ENCODE measurements around the gene PCDHGA2. TPM values are rescaled to one million over a fixed set of nuclear protein-coding genes. Genes with fewer than 3 reads are reported as not detected.

PCDHGA2 gene
- total RNA-seq, 2 experiments from 2014 or later, result not detected

- DNase-seq (peak; percentile 58), ATAC-seq (no peak)
- Mint-ChIP-seq H3K9me3 (ENCODE audit: insufficient read depth) (peaks cover 10% of the 10 kb centered on the region), H3K27ac (no peak within 1 kb of the TSS), H3K4me1 (ENCODE audit: low read depth) (no peaks in the 10 kb centered on the region), H3K27me3 (ENCODE audit: low read depth) (peaks cover 17% of the 10 kb centered on the region), H3K36me3 (ENCODE audit: low read depth) (peaks cover 4% of the 10 kb centered on the region), H3K4me3 (peak within 1 kb of the TSS; percentile 22)
- ChIA-PET POLR2A (no interaction called here), CTCF (interaction anchor here (0.8 to 2.8 kb wide), 10 partner anchors 10 to 217 kb away, joined by 3 to 8 read pairs (median 6); partner anchors contain the start of genes PCDHB14, PCDHGA11, PCDHGB2 and PCDHGB3)
Observed at GRCh38 chr5:141349917-141350619, 11.5 kb downstream of the PCDHGA2 start, which contains the start of gene PCDHGB1. TSS of gene PCDHGB1 (plus strand) at chr5:141350099. CDS start at chr5:141350261, 162 bp downstream.

- no peak for DNase-seq
- no peaks in the 10 kb centered on the region for H3K4me1 Mint-ChIP-seq (ENCODE audit: low read depth)
- no peak overlapping the region for H3K4me3 Mint-ChIP-seq
- H3K36me3 Mint-ChIP-seq (ENCODE audit: low read depth), result no peaks in the 10 kb centered on the region
- ChIA-PET POLR2A (no interaction called here), CTCF (interaction anchor here (2.7 kb wide), 1 partner anchor 8 kb away, joined by 8 read pairs; the partner anchor contains the start of gene PCDHGB2)
- H3K9me3 Mint-ChIP-seq (ENCODE audit: insufficient read depth), result peaks cover 5% of the 10 kb centered on the region
- ATAC-seq, result no peak
- peaks cover 24% of the 10 kb centered on the region for H3K27me3 Mint-ChIP-seq (ENCODE audit: low read depth)
- H3K27ac Mint-ChIP-seq, result no peak overlapping the region
Observed at GRCh38 chr5:141351591-141351990, 13.0 kb downstream of the PCDHGA2 start.

GRCh38 chr5:141354900-141355469, 16.4 kb downstream of the PCDHGA2 start, which contains the start of gene PCDHGA4:
TSS of gene PCDHGA4 (plus strand) at chr5:141355021. CDS start at chr5:141355108, 87 bp downstream.
- ChIA-PET POLR2A (no interaction called here), CTCF (interaction anchor here (1.0 to 2.0 kb wide), 7 partner anchors 22 to 523 kb away, joined by 3 to 11 read pairs (median 4); partner anchors contain the start of genes PCDHGA10 and TAF7)
- H3K4me1 Mint-ChIP-seq (ENCODE audit: low read depth), result peaks cover 2% of the 10 kb centered on the region
- no peak within 1 kb of the TSS for H3K4me3 Mint-ChIP-seq
- no peak within 1 kb of the TSS for H3K27ac Mint-ChIP-seq
- no peak for ATAC-seq
- H3K27me3 Mint-ChIP-seq (ENCODE audit: low read depth), result peaks cover 31% of the 10 kb centered on the region
- H3K9me3 Mint-ChIP-seq (ENCODE audit: insufficient read depth), result peaks cover 6% of the 10 kb centered on the region
- H3K36me3 Mint-ChIP-seq (ENCODE audit: low read depth), result no peaks in the 10 kb centered on the region
- no peak for DNase-seq

- ATAC-seq (no peak), DNase-seq (no peak)
- H3K27ac Mint-ChIP-seq, result no peak overlapping the region
- ChIA-PET CTCF (interaction anchor here (1.1 to 2.0 kb wide), 6 partner anchors 22 to 208 kb away, joined by 4 to 11 read pairs (median 4); partner anchors contain the start of genes PCDHGA10 and TAF7), POLR2A (no interaction called here)
- H3K27me3 Mint-ChIP-seq (ENCODE audit: low read depth), result peaks cover 28% of the 10 kb centered on the region
- peaks cover 2% of the 10 kb centered on the region for H3K4me1 Mint-ChIP-seq (ENCODE audit: low read depth)
- H3K4me3 Mint-ChIP-seq, result no peak overlapping the region
- peaks cover 12% of the 10 kb centered on the region for H3K9me3 Mint-ChIP-seq (ENCODE audit: insufficient read depth)
- peaks cover 5% of the 10 kb centered on the region for H3K36me3 Mint-ChIP-seq (ENCODE audit: low read depth)
Observed at GRCh38 chr5:141355641-141356040, 17.1 kb downstream of the PCDHGA2 start.

GRCh38 chr5:141356133-141356532, 17.6 kb downstream of the PCDHGA2 start:
- POLR2A ChIA-PET, result no interaction called here
- peaks cover 2% of the 10 kb centered on the region for H3K4me1 Mint-ChIP-seq (ENCODE audit: low read depth)
- no peak for ATAC-seq
- H3K4me3 Mint-ChIP-seq, result no peak overlapping the region
- H3K27ac Mint-ChIP-seq, result no peak overlapping the region
- DNase-seq, result no peak
- peaks cover 31% of the 10 kb centered on the region for H3K27me3 Mint-ChIP-seq (ENCODE audit: low read depth)
- CTCF ChIA-PET, result interaction anchor here (1.1 to 2.0 kb wide), 4 partner anchors 23 to 208 kb away, joined by 4 to 11 read pairs (median 6); partner anchors contain the start of gene TAF7
- peaks cover 10% of the 10 kb centered on the region for H3K36me3 Mint-ChIP-seq (ENCODE audit: low read depth)
- H3K9me3 Mint-ChIP-seq (ENCODE audit: insufficient read depth), result peaks cover 17% of the 10 kb centered on the region

GRCh38 chr5:141356950-141357349, 18.4 kb downstream of the PCDHGA2 start:
- CTCF ChIA-PET, result no interaction called here
- Mint-ChIP-seq H3K9me3 (ENCODE audit: insufficient read depth) (peaks cover 22% of the 10 kb centered on the region), H3K27ac (no peak overlapping the region), H3K36me3 (ENCODE audit: low read depth) (peaks cover 13% of the 10 kb centered on the region), H3K4me1 (ENCODE audit: low read depth) (peaks cover 2% of the 10 kb centered on the region), H3K4me3 (no peak overlapping the region), H3K27me3 (ENCODE audit: low read depth) (peaks cover 30% of the 10 kb centered on the region)
- DNase-seq (no peak), ATAC-seq (no peak)
- POLR2A ChIA-PET, result no interaction called here

GRCh38 chr5:141359790-141360426, 21.3 kb downstream of the PCDHGA2 start, which contains the start of gene PCDHGB2:
TSS of gene PCDHGB2 (plus strand) at chr5:141359994. CDS start at chr5:141360136, 142 bp downstream.
- H3K9me3 Mint-ChIP-seq (ENCODE audit: insufficient read depth), result peaks cover 38% of the 10 kb centered on the region
- H3K27ac Mint-ChIP-seq, result no peak within 1 kb of the TSS
- H3K36me3 Mint-ChIP-seq (ENCODE audit: low read depth), result peaks cover 29% of the 10 kb centered on the region
- ATAC-seq, result peak; percentile 55
- H3K4me3 Mint-ChIP-seq, result peak within 1 kb of the TSS; percentile 54
- POLR2A ChIA-PET, result no interaction called here
- peaks cover 2% of the 10 kb centered on the region for H3K4me1 Mint-ChIP-seq (ENCODE audit: low read depth)
- peak; percentile 36 for DNase-seq
- peaks cover 44% of the 10 kb centered on the region for H3K27me3 Mint-ChIP-seq (ENCODE audit: low read depth)
- CTCF ChIA-PET, result interaction anchor here (0.7 to 1.6 kb wide), 12 partner anchors 10 to 204 kb away, joined by 3 to 8 read pairs (median 4); partner anchors contain the start of genes PCDHGA10, PCDHGA12, PCDHGA3 and PCDHGB1

GRCh38 chr5:141360685-141361084, 22.1 kb downstream of the PCDHGA2 start:
- ChIA-PET POLR2A (no interaction called here), CTCF (interaction anchor here (0.8 to 1.3 kb wide), 4 partner anchors 10 to 203 kb away, joined by 3 to 8 read pairs (median 4); partner anchors contain the start of genes PCDHGA10, PCDHGB1 and TAF7)
- peaks cover 35% of the 10 kb centered on the region for H3K36me3 Mint-ChIP-seq (ENCODE audit: low read depth)
- ATAC-seq (no peak), DNase-seq (no peak)
- peaks cover 47% of the 10 kb centered on the region for H3K27me3 Mint-ChIP-seq (ENCODE audit: low read depth)
- peaks cover 2% of the 10 kb centered on the region for H3K4me1 Mint-ChIP-seq (ENCODE audit: low read depth)
- no peak overlapping the region for H3K27ac Mint-ChIP-seq
- H3K9me3 Mint-ChIP-seq (ENCODE audit: insufficient read depth), result peaks cover 45% of the 10 kb centered on the region
- peak overlapping the region; percentile 6 for H3K4me3 Mint-ChIP-seq

- CTCF ChIA-PET, result no interaction called here
- Mint-ChIP-seq H3K4me1 (ENCODE audit: low read depth) (peaks cover 2% of the 10 kb centered on the region), H3K36me3 (ENCODE audit: low read depth) (peaks cover 37% of the 10 kb centered on the region), H3K27ac (no peak overlapping the region), H3K4me3 (no peak overlapping the region), H3K9me3 (ENCODE audit: insufficient read depth) (peaks cover 55% of the 10 kb centered on the region), H3K27me3 (ENCODE audit: low read depth) (peaks cover 53% of the 10 kb centered on the region)
- DNase-seq (no peak), ATAC-seq (no peak)
- POLR2A ChIA-PET, result interaction anchor here (1.2 kb wide), 1 partner anchor 42 kb away, joined by 3 read pairs; the partner anchor contains the start of gene TAF7
Observed at GRCh38 chr5:141362719-141363118, 24.2 kb downstream of the PCDHGA2 start.

- peaks cover 2% of the 10 kb centered on the region for H3K4me1 Mint-ChIP-seq (ENCODE audit: low read depth)
- H3K27me3 Mint-ChIP-seq (ENCODE audit: low read depth), result peaks cover 51% of the 10 kb centered on the region
- CTCF ChIA-PET, result interaction anchor here (1.0 to 1.2 kb wide), 6 partner anchors 22 to 57 kb away, joined by 3 to 5 read pairs (median 3); partner anchors contain the start of genes PCDHGA10, PCDHGA11, PCDHGB5 and TAF7
- peaks cover 37% of the 10 kb centered on the region for H3K36me3 Mint-ChIP-seq (ENCODE audit: low read depth)
- H3K9me3 Mint-ChIP-seq (ENCODE audit: insufficient read depth), result peaks cover 55% of the 10 kb centered on the region
- peak within 1 kb of the TSS; percentile 46 for H3K27ac Mint-ChIP-seq
- POLR2A ChIA-PET, result no interaction called here
- ATAC-seq, result no peak
- peak within 1 kb of the TSS; percentile 28 for H3K4me3 Mint-ChIP-seq
- no peak for DNase-seq
Observed at GRCh38 chr5:141363952-141364660, 25.5 kb downstream of the PCDHGA2 start, which contains the start of gene PCDHGA5. TSS of gene PCDHGA5 (plus strand) at chr5:141364162. CDS start at chr5:141364331, 169 bp downstream.

All from activated CD8-positive, alpha-beta T cell treated with anti-CD3 and anti-CD28 coated beads, Interleukin-2, amount 10 ng/mL, durations not matched to agents 7 days and 5 days (primary cell).